H9 (cell line): ENCODE measurements around the gene CCL19. TPM values are rescaled to one million over a fixed set of nuclear protein-coding genes. Genes with fewer than 3 reads are reported as not detected.

Experiments used
- DNase-seq: peaks from one replicate; pipeline ENCODE4 v3.0.0-alpha.2; 2017
- H2AFZ ChIP-seq: one replicate; pipeline ENCODE4 v1.6.1; 2013; ENCODE audit warnings: mild to moderate bottlenecking, low read length, control low read depth, moderate library complexity
- H2AK5ac ChIP-seq: 2 replicates; pipeline ENCODE4 v1.6.1; 2013; ENCODE audit warnings: low read length, control low read depth, mixed read lengths; ENCODE audit not compliant: insufficient read length
- H2BK120ac ChIP-seq: one replicate; pipeline ENCODE4 v1.6.1; 2013; ENCODE audit warnings: low read depth, mild to moderate bottlenecking, low read length, control low read depth, inconsistent platforms; ENCODE audit not compliant: poor library complexity, severe bottlenecking
- H2BK12ac ChIP-seq: 2 replicates; pipeline ENCODE4 v1.6.1; 2013; ENCODE audit warnings: low read length, control low read depth, mixed read lengths, low read depth; ENCODE audit not compliant: insufficient read length
- H2BK15ac ChIP-seq: 2 replicates; pipeline ENCODE4 v1.6.1; 2013; ENCODE audit warnings: low read depth, low read length, control low read depth
- H2BK20ac ChIP-seq: one replicate; pipeline ENCODE4 v1.6.1; 2013; ENCODE audit warnings: low read depth, mild to moderate bottlenecking, low read length, control low read depth, inconsistent platforms; ENCODE audit not compliant: poor library complexity, severe bottlenecking
- H2BK5ac ChIP-seq: 2 replicates; pipeline ENCODE4 v1.6.1; 2013; ENCODE audit warnings: low read length, control low read depth, mixed read lengths; ENCODE audit not compliant: insufficient read length
- H3K14ac ChIP-seq: 2 replicates; pipeline ENCODE4 v1.6.1; 2013; ENCODE audit warnings: low read length, control low read depth; ENCODE audit not compliant: insufficient read depth
- H3K18ac ChIP-seq: 2 replicates; pipeline ENCODE4 v1.6.1; 2013; ENCODE audit warnings: low read depth, mild to moderate bottlenecking, mixed read lengths, low read length, control low read depth; ENCODE audit not compliant: insufficient read length
- H3K23ac ChIP-seq: 2 replicates; pipeline ENCODE4 v1.6.1; 2013; ENCODE audit warnings: low read length, control low read depth, mixed read lengths, low read depth; ENCODE audit not compliant: insufficient read length
- H3K23me2 ChIP-seq: 2 replicates; pipeline ENCODE4 v1.6.1; 2013; ENCODE audit warnings: low read depth, mild to moderate bottlenecking, mixed read lengths, low read length, control low read depth; ENCODE audit not compliant: insufficient read length, poor library complexity, severe bottlenecking
- H3K27ac ChIP-seq: 2 replicates; pipeline ENCODE4 v1.5.1; 2013; ENCODE audit warnings: low read length, control low read depth, mixed read lengths, low read depth; ENCODE audit not compliant: insufficient read length
- H3K27me3 ChIP-seq: 2 replicates; pipeline ENCODE4 v1.6.1; 2013; ENCODE audit warnings: low read length, control low read depth, inconsistent platforms; ENCODE audit not compliant: insufficient read depth
- H3K4ac ChIP-seq: 2 replicates; pipeline ENCODE4 v1.6.1; 2013; ENCODE audit warnings: low read depth, mild to moderate bottlenecking, control low read depth, inconsistent platforms, low read length, moderate library complexity
- H3K4me1 ChIP-seq: 2 replicates; pipeline ENCODE4 v1.6.1; 2013; ENCODE audit warnings: low read length, control low read depth, inconsistent platforms; ENCODE audit not compliant: insufficient read depth
- H3K4me2 ChIP-seq: 2 replicates; pipeline ENCODE4 v1.6.1; 2013; ENCODE audit warnings: low read length, control low read depth, mixed read lengths; ENCODE audit not compliant: insufficient read length, insufficient read depth
- H3K56ac ChIP-seq: 2 replicates; pipeline ENCODE4 v1.6.1; 2013; ENCODE audit warnings: low read depth, mild to moderate bottlenecking, mixed read lengths, low read length, control low read depth; ENCODE audit not compliant: insufficient read length
- H3K79me1 ChIP-seq: 2 replicates; pipeline ENCODE4 v1.6.1; 2013; ENCODE audit warnings: low read depth, mild to moderate bottlenecking, moderate library complexity, low read length, control low read depth, inconsistent platforms; ENCODE audit not compliant: insufficient read depth, poor library complexity, severe bottlenecking
- H3K79me2 ChIP-seq: 2 replicates; pipeline ENCODE4 v1.6.1; 2013; ENCODE audit warnings: low read length, control low read depth, inconsistent platforms; ENCODE audit not compliant: insufficient read depth
- H3K9ac ChIP-seq: 2 replicates; pipeline ENCODE4 v1.6.1; 2013; ENCODE audit warnings: low read length, control low read depth, mixed read lengths; ENCODE audit not compliant: insufficient read length; ENCODE audit errors: extremely low read depth
- H3K9me3 ChIP-seq: one replicate; pipeline ENCODE4 v1.6.1; 2013; ENCODE audit warnings: low read depth, low read length, inconsistent platforms; ENCODE audit not compliant: control insufficient read depth
- H3T11ph ChIP-seq: one replicate; pipeline ENCODE4 v1.6.1; 2013; ENCODE audit warnings: mild to moderate bottlenecking, low read length, control low read depth, inconsistent platforms
- H4K20me1 ChIP-seq: one replicate; pipeline ENCODE4 v1.6.1; 2013; ENCODE audit not compliant: control insufficient read depth, insufficient read length, insufficient read depth
- H4K5ac ChIP-seq: 2 replicates; pipeline ENCODE4 v1.6.1; 2013; ENCODE audit warnings: low read depth, mild to moderate bottlenecking, mixed read lengths, low read length, control low read depth; ENCODE audit not compliant: insufficient read length
- H4K8ac ChIP-seq: replicated peaks from 2 replicates; pipeline ENCODE4 v1.6.1; 2013; ENCODE audit warnings: low read length, control low read depth, mixed read lengths, low read depth; ENCODE audit not compliant: insufficient read length
- H4K91ac ChIP-seq: 2 replicates; pipeline ENCODE4 v1.6.1; 2013; ENCODE audit warnings: low read depth, mild to moderate bottlenecking, moderate library complexity, mixed read lengths, low read length, control low read depth; ENCODE audit not compliant: insufficient read length
- H3K27ac Mint-ChIP-seq, 3 experiments: 2 replicates in 2 of 3; 3 replicates in 1 of 3; pipeline ENCODE4 v1.8.0; 2020 to 2021; ENCODE audit warnings: mixed read lengths in 3 of 3, mild to moderate bottlenecking in 1 of 3, moderate library complexity in 1 of 3
- H3K27me3 Mint-ChIP-seq: 2 replicates; pipeline ENCODE4 v1.8.0; 2021; ENCODE audit warnings: low read depth, mild to moderate bottlenecking, moderate library complexity, mixed read lengths
- H3K36me3 Mint-ChIP-seq, 3 experiments: 2 replicates in 2 of 3; 3 replicates in 1 of 3; pipeline ENCODE4 v1.8.0; 2020 to 2021; ENCODE audit warnings: low read depth in 3 of 3, mixed read lengths in 3 of 3; ENCODE audit not compliant: insufficient read depth in 1 of 3
- H3K4me1 Mint-ChIP-seq, 2 experiments: 2 replicates each; pipeline ENCODE4 v1.8.0; 2020; ENCODE audit warnings: mixed read lengths in 2 of 2
- H3K4me3 Mint-ChIP-seq, 2 experiments: 2 replicates in 1 of 2; 3 replicates in 1 of 2; pipeline ENCODE4 v1.8.0; 2020 to 2021; ENCODE audit warnings: mild to moderate bottlenecking in 2 of 2, mixed read lengths in 2 of 2, moderate library complexity in 1 of 2
- H3K9me3 Mint-ChIP-seq, 2 experiments: 2 replicates in 1 of 2; 3 replicates in 1 of 2; pipeline ENCODE4 v1.8.0; 2020; ENCODE audit warnings: mild to moderate bottlenecking in 2 of 2, mixed read lengths in 2 of 2, moderate library complexity in 1 of 2
- WGBS: extraction: QIAGEN DNeasy Blood & Tissue Kit; methylation state at CpG from one replicate; pipeline ENCODE4 v1.1.7; 2013; ENCODE audit warnings: missing lambda C conversion rate, low lambda C conversion rate, mixed read lengths; ENCODE audit not compliant: insufficient read length; ENCODE audit errors: extremely low coverage; 5-methylcytosine and 5-hydroxymethylcytosine counted together
- total RNA-seq: library from RNA; stranded (reverse); gene quantifications from 2 replicates; pipeline ENCODE4 v1.2.1, GENCODE V29; 2021
- TF ChIP-seq, protein P1 (sequence below): fragments of 200-600 bp; sonication (generic); conservative IDR thresholded peaks from 3 replicates; pipeline ENCODE4 v1.8.0; 2021; ENCODE audit warnings: antibody characterized with exemption, mild to moderate bottlenecking

Gene CCL19
- total RNA-seq, 1 experiment from 2014 or later = not detected

DNA sequence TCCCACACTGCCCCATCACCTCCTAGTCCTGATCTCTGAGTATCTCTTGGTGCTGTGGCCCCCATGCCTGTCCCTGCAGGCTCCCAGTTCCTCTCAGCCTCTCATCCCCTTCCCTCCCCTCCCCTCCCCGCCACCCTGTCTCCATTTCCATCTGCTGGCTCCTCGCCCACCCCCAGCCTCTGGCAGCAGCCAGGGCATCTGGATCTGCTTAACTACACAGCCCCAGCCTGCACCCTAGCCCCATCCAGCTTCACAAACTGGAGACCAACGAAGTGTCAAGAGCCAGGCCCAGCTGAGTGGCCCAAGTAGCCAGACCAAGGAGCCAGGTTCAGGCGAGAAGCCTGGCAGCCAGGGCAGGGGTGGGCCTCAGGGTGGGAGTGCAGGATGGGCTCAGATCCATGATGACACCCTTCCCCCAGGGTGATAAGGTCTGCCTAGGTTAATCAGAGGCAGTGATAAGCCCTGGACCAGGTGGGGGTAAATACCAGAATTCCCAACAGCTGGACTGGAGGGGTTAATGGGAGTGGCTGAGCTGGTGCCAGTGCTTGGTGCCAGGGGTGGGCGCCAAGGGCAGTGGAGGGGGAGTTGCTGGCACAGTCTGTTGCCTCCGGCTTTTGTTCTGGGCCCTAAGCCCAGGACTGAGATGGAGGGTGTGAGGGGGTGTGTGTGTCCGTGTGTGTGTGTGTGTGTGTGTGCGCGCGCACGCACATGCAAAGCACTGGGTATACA, 36.6 kb downstream of the CCL19 start:
- no peaks in the 10 kb centered on the region for H3K9me3 ChIP-seq
- no peak for DNase-seq

More for the DNA sequence above, 36.6 kb downstream of the CCL19 start:
- Histone ChIP-seq H3K27me3 (no peaks in the 10 kb centered on the region), H3K9ac (no peak overlapping the region), H2BK12ac (no peak overlapping the region), H2BK20ac (no peak overlapping the region), H2BK5ac (no peak overlapping the region), H3K79me2 (no peaks in the 10 kb centered on the region), H3K4me1 (peaks cover 5% of the 10 kb centered on the region; the same call in 1 of the 2 replicates), H2BK15ac (no peak overlapping the region), H2AK5ac (no peak overlapping the region), H4K8ac (no peak overlapping the region), H4K20me1 (peaks cover 3% of the 10 kb centered on the region), H2AFZ (no peak overlapping the region), H4K5ac (no peak overlapping the region), H3K56ac (no peak overlapping the region), H4K91ac (no peak overlapping the region), H3K18ac (no peak overlapping the region), H3K79me1 (no peaks in the 10 kb centered on the region), H3T11ph (no peak overlapping the region), H3K4me2 (no peak overlapping the region), H2BK120ac (no peak overlapping the region), H3K4ac (no peak overlapping the region), H3K14ac (no peak overlapping the region; the same call in 1 of the 2 replicates), H3K23ac (no peak overlapping the region), H3K23me2 (peaks cover 7% of the 10 kb centered on the region), H3K27ac (no peak overlapping the region)
- H3K4me1 Mint-ChIP-seq = peaks cover 30 to 42% of the 10 kb centered on the region in 2 experiments
- peaks cover 2 to 7% (median 4%) of the 10 kb centered on the region in 3 experiments; a peak in 5 of 7 replicates for H3K36me3 Mint-ChIP-seq
- WGBS = no CpG with 5 or more reads among the region's 11 CpGs
- TF ChIP-seq, protein P1, sequence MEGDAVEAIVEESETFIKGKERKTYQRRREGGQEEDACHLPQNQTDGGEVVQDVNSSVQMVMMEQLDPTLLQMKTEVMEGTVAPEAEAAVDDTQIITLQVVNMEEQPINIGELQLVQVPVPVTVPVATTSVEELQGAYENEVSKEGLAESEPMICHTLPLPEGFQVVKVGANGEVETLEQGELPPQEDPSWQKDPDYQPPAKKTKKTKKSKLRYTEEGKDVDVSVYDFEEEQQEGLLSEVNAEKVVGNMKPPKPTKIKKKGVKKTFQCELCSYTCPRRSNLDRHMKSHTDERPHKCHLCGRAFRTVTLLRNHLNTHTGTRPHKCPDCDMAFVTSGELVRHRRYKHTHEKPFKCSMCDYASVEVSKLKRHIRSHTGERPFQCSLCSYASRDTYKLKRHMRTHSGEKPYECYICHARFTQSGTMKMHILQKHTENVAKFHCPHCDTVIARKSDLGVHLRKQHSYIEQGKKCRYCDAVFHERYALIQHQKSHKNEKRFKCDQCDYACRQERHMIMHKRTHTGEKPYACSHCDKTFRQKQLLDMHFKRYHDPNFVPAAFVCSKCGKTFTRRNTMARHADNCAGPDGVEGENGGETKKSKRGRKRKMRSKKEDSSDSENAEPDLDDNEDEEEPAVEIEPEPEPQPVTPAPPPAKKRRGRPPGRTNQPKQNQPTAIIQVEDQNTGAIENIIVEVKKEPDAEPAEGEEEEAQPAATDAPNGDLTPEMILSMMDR = no peak
- no peak overlapping the region; a peak in 1 of 5 replicates for H3K4me3 Mint-ChIP-seq
- H3K27me3 Mint-ChIP-seq = peaks cover 6% of the 10 kb centered on the region
- H3K9me3 Mint-ChIP-seq = no peaks in the 10 kb centered on the region
- H3K27ac Mint-ChIP-seq = no peak overlapping the region; a peak in 1 of 7 replicates
